Measurements from ENCODE around the gene EEIG1. TPM values are rescaled to one million over a fixed set of nuclear protein-coding genes. Genes with fewer than 3 reads are reported as not detected.

Gene EEIG1
- total and polyA plus RNA-seq, 2 donors (not counting 1 experiment from before 2014, with no cell fraction given): 57.2 to 245 TPM

GRCh38 chr9:127985011-127985410 is 4.2 kb upstream of the EEIG1 start:
- intact Hi-C loops (cut with micrococcal nuclease): no loop called here
- Mint-ChIP-seq H3K4me1 (peaks cover 58% of the 10 kb centered on the region), H3K27ac (peak overlapping the region; percentile 90), H3K27me3 (no peaks in the 10 kb centered on the region), H3K9me3 (ENCODE audit: insufficient read depth) (no peaks in the 10 kb centered on the region), H3K4me3 (peak overlapping the region; percentile 49)
- ChIA-PET CTCF (interaction anchor here (0.5 to 20.6 kb wide), 3 partner anchors 13 to 46 kb away, joined by 3 to 282 read pairs (median 182); no protein-coding TSS in a partner anchor), POLR2A (interaction anchor here (0.7 to 15.3 kb wide), 4 partner anchors 14 to 46 kb away, joined by 3 to 212 read pairs (median 12); no protein-coding TSS in a partner anchor)
- H3K4me2 ChIP-seq (replicated peaks; ENCODE audit: low read depth, low read length, poor library complexity, severe bottlenecking): peak overlapping the region; percentile 69
- H3K9ac ChIP-seq (ENCODE audit: low read length): no peak overlapping the region
- H3K27ac ChIP-seq (ENCODE audit: low read length in 2 of 2): peak overlapping the region; percentile 47 to 90
- H3K36me3 ChIP-seq (replicated peaks in 1 of 2; ENCODE audit: control extremely low read depth in 1 of 2, control insufficient read depth in 1 of 2, extremely low read depth in 1 of 2, insufficient read depth in 2 of 2, low read length in 1 of 2): no peaks in the 10 kb centered on the region
- no peak overlapping the region for H2AFZ ChIP-seq (ENCODE audit: insufficient read depth, low read depth, low read length, poor library complexity, severe bottlenecking)
- ATAC-seq (ENCODE audit: low read depth) (no peak), DNase-seq (peak; percentile 17)
- H4K20me1 ChIP-seq (ENCODE audit: control insufficient read depth, insufficient read depth, low read length, poor library complexity, severe bottlenecking): peaks cover 2% of the 10 kb centered on the region
- H3K9me3 ChIP-seq (ENCODE audit: control extremely low read depth in 1 of 3, control insufficient read depth in 2 of 3, insufficient read depth in 1 of 3, low read length in 2 of 3): peaks cover 0 to 4% (median 0%) of the 10 kb centered on the region in 3 donors
- H3K4me1 ChIP-seq (ENCODE audit: control insufficient read depth in 2 of 2, insufficient read depth in 2 of 2, low read length in 2 of 2): peaks cover 48 to 67% of the 10 kb centered on the region in 2 donors
- no peaks in the 10 kb centered on the region for H3K27me3 ChIP-seq (replicated peaks in 1 of 4; ENCODE audit: control extremely low read depth in 1 of 4, control insufficient read depth in 3 of 4, insufficient read depth in 4 of 4, low read length in 3 of 4)
- H3K4me3 ChIP-seq (ENCODE audit: control extremely low read depth in 1 of 5, extremely low read depth in 1 of 5, insufficient read depth in 1 of 5, low read depth in 2 of 5, low read length in 4 of 5): no peak overlapping the region
- TF ChIP-seq CTCF (IDR thresholded peaks at IDR 0.05) (no peak), EZH2 (IDR thresholded peaks at IDR 0.05; ENCODE audit: borderline replicate concordance, insufficient read depth, low read depth, low read length, poor library complexity, severe bottlenecking) (no peak)
- WGBS (ENCODE audit: insufficient coverage): 93% methylated on average over 3 of the region's 3 CpGs
- H3K79me2 ChIP-seq (ENCODE audit: control insufficient read depth, insufficient read depth, low read length): peaks cover 29% of the 10 kb centered on the region

- CTCF ChIA-PET: interaction anchor here (0.8 to 20.6 kb wide), 8 partner anchors 13 to 88 kb away, joined by 3 to 282 read pairs (median 6); no protein-coding TSS in a partner anchor
- H3K9me3 Mint-ChIP-seq (ENCODE audit: insufficient read depth): no peaks in the 10 kb centered on the region
- peak overlapping the region; percentile 79 for H3K4me3 Mint-ChIP-seq
- Histone ChIP-seq H3K4me2 (replicated peaks; ENCODE audit: low read depth, low read length, poor library complexity, severe bottlenecking) (peak overlapping the region; percentile 69), H3K4me3 (ENCODE audit: control extremely low read depth in 1 of 5, extremely low read depth in 1 of 5, insufficient read depth in 1 of 5, low read depth in 2 of 5, low read length in 4 of 5) (peak overlapping the region in 3 of 5 experiments; percentile 9 to 38 (median 26)), H3K79me2 (ENCODE audit: control insufficient read depth, insufficient read depth, low read length) (peaks cover 40% of the 10 kb centered on the region), H3K27me3 (replicated peaks in 1 of 4; ENCODE audit: control extremely low read depth in 1 of 4, control insufficient read depth in 3 of 4, insufficient read depth in 4 of 4, low read length in 3 of 4) (no peaks in the 10 kb centered on the region), H3K9ac (ENCODE audit: low read length) (peak overlapping the region; percentile 56), H3K36me3 (replicated peaks in 1 of 2; ENCODE audit: control extremely low read depth in 1 of 2, control insufficient read depth in 1 of 2, extremely low read depth in 1 of 2, insufficient read depth in 2 of 2, low read length in 1 of 2) (no peaks in the 10 kb centered on the region), H3K4me1 (ENCODE audit: control insufficient read depth in 2 of 2, insufficient read depth in 2 of 2, low read length in 2 of 2) (peaks cover 52 to 77% of the 10 kb centered on the region in 2 donors), H3K27ac (ENCODE audit: low read length in 2 of 2) (peak overlapping the region; percentile 90 to 96), H2AFZ (ENCODE audit: insufficient read depth, low read depth, low read length, poor library complexity, severe bottlenecking) (peak overlapping the region; percentile 30), H3K9me3 (ENCODE audit: control extremely low read depth in 1 of 3, control insufficient read depth in 2 of 3, insufficient read depth in 1 of 3, low read length in 2 of 3) (peaks cover 0 to 4% (median 0%) of the 10 kb centered on the region in 3 donors), H4K20me1 (ENCODE audit: control insufficient read depth, insufficient read depth, low read length, poor library complexity, severe bottlenecking) (peaks cover 14% of the 10 kb centered on the region)
- peaks cover 58% of the 10 kb centered on the region for H3K4me1 Mint-ChIP-seq
- peak overlapping the region; percentile 98 for H3K27ac Mint-ChIP-seq
- H3K27me3 Mint-ChIP-seq: no peaks in the 10 kb centered on the region
- DNase-seq: peak; percentile 94
- ATAC-seq (ENCODE audit: low read depth): peak; percentile 39
- WGBS (ENCODE audit: insufficient coverage): 15% methylated on average over 9 of the region's 9 CpGs
- POLR2A ChIA-PET: interaction anchor here (0.6 to 15.3 kb wide), 11 partner anchors 10 to 52 kb away, joined by 3 to 212 read pairs (median 6); no protein-coding TSS in a partner anchor
- intact Hi-C loops (cut with micrococcal nuclease): loop anchor here (1.0 kb wide), 3 partner anchors 23 to 144 kb away; no protein-coding TSS in a partner anchor
- TF ChIP-seq CTCF (IDR thresholded peaks at IDR 0.05): no peak
- TF ChIP-seq EZH2 (IDR thresholded peaks at IDR 0.05; ENCODE audit: borderline replicate concordance, insufficient read depth, low read depth, low read length, poor library complexity, severe bottlenecking): no peak
These were observed 3.1 kb upstream of the EEIG1 start for GRCh38 chr9:127983847-127984289.

Data from B cell (primary cell).